HG03439 (cell line): Measurements from ENCODE around the gene ZDBF2.
"Not testable (repeated sequence)": the region's sequence is repeated elsewhere in the genome, so short reads cannot be mapped to it uniquely, and the experiment has no call there.

Source experiments
- ATAC-seq: cut with Tn5 transposase; IDR thresholded peaks from one replicate; pipeline ENCODE4 v1.9.1; 2021; ENCODE audit warnings: mild to moderate bottlenecking, moderate library complexity; ENCODE audit not compliant: unreplicated experiment

Gene ZDBF2

DNA sequence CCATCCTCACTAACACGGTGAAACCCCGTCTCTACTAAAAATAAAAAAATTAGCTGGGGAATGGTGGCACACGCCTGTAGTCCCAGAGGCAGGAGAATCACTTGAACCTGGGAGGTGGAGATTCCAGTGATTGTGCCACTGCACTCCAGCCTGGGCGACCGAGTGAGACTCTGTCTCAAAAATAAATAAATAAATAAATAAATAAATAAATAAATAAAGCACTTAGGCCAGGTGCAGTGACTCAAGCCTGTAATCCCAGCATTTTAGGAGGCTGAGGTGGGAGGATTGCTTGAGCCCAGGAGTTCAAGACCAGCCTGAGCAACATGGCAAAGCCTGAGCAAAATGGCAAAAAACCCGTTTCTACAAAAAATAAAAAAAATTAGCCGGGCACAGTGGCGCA is 15.8 kb upstream of the ZDBF2 start:
- not testable (repeated sequence) for ATAC-seq

DNA sequence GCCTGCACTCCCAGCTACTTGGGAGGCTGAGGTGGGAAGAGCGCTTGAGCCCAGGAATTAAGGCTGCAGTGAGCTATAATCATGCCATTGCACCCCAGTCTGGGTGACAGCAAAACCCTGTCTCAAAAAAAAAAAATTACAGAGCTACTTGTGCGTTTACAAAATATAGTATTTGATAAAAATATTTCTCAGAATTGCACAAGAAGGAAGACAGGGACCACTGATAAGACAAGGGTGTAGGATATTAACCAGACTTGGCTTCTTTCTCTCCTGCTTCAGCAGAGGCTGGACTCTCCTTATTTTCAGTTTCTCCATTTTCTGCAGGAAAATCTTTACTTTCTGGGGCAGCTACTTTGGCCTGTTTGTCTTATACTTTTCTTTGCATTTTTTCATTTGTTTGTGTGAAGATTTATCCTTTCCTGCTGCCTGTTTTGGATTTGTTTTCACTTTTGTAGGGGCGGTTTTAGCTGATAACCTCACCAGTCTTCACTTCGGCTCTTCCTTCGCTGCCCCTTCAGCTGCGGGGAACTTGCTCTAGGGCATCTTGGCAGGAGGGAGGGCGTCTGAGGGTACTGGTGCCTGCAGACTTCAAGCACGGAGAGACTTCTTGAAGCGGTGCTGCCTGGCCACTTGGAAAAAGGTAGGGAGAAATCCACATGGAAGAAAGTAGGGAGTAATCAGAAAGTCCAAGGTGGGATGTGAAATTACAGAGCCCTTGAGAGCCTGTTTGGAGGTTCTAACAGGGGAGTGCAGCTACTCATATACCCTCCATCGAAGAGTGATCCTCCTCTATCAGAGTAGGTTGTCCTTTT is 14.9 kb upstream of the ZDBF2 start:
- no peak for ATAC-seq

- ATAC-seq, result peak; percentile 84
These were observed 14.1 kb upstream of the ZDBF2 start for GRCh38 chr2:206260188-206261012.

DNA sequence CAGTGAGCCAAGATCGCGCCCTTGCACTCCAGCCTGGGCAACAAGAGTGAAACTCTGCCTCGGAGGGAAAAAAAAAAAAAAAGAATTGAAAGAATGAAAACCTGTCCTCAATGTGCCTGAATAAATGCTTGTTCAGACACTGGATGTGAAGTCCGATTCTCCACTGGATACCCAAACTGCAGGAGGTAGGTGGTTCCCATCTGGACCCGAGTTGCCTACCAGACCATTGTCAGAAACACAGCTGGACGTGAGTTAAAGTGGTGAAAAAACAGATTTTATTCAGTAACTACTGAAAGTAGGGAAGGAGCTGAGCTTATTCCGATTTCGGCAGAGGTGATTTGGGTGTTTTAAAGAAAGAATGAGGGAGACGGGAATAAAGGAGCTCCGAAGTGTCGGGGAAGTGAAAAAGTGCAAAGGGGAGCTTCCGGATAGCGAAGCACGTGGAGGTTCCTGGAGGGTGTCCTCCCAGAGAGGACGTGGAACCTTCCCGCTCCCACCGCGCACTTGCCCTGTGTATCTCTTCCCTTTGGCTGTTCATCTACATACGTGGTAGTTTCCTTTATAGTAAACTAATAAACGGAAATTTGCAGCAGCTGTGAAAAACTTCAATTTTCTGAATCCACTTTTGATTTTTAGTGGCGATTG is 10.4 kb upstream of the ZDBF2 start:
- ATAC-seq, result no peak

DNA sequence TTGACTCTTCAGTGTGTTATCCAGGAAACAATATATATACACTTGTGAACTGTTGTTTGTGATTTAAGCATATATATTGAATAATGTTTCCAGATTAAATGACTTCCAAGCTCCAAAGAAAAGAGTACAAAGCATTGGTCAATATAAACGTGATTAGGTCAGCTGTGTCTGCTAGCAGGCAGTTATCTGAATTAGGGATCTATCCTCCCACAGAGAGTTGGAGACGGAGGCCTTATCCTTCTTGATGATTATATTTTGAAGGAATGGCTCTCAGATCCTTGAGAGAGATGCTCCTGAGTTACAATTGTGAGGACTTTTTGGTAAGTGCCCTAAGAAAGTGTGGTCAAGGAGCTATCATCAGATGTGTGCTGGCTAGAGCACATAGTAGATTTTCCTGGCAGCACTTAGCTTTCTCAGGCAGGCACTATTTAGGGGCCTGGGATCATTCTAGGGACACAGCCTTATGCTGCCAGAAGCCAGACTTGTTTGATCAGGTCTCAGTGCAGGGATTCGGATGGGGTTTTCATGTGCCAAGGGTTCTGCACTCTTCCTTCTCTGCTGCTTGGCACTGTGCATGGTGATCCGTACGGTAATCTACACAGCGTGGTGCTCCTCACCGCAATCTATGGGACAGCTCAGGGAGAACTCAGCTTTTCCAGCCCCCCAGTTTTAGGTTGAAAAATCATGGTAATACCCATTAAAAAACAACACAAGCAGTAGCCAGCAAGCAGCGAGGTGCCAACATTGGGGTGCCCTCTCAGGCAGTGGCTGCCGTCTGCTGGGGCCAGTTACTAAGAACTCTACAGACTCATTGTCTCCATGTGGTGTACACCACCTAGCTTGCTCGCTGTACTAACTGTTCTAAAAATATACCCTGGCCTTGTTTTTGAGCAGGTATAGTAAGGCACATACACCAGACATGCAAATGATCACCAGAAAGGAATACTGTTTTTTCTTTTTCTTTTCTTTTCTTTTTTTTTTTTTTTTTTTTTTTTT is 8.0 kb upstream of the ZDBF2 start:
- no peak for ATAC-seq

DNA sequence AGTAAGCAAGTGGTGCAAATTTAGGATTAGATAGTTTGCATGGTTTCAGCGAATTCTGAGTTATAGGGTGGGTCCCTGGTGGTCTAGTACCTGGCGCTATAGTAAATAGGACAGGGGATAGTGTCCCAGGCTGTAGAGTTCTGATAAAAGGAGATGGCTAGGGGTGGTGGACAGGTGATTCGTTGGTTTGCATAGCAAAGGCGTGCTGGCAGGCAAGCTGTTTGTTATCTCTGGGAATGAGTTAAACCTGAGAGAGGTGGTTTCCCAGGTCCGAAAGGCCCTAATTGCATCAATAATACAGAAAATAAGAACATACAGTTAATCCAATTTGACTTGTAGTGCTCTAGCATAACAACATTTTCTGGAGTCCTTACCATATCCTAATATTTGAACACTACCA is 6.9 kb upstream of the ZDBF2 start:
- no peak for ATAC-seq

GRCh38 chr2:206271065-206271464 is 3.4 kb upstream of the ZDBF2 start:
- ATAC-seq, result no peak

- ATAC-seq, result no peak
These were observed 558 bp upstream of the ZDBF2 start for GRCh38 chr2:206273905-206274304.

GRCh38 chr2:206275312-206276055 is 1.0 kb downstream of the ZDBF2 start:
- ATAC-seq, result peak; percentile 29

- ATAC-seq, result no peak
These were observed 1.9 kb downstream of the ZDBF2 start for GRCh38 chr2:206276169-206276942.

- ATAC-seq, result no peak
These were observed 3.0 kb downstream of the ZDBF2 start for GRCh38 chr2:206277503-206277902.

DNA sequence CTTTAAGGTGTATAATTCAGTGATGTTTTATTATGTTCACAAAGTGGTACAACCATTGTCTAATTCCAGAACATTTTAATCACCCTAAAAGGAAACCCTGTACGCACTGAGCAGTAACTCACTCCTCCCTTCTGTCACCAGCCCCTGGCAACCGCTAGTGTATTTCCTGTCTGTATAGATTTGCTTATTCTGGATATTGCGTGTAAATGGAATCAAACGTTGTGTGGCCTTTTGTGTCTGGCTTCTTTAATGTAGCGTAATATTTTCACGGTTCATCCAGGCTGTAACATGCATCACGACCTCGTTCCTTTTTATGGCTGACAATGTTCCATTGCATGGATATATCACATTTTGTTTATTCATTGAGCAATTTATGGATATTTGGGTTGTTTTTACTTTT is 8.3 kb downstream of the ZDBF2 start:
- no peak for ATAC-seq

DNA sequence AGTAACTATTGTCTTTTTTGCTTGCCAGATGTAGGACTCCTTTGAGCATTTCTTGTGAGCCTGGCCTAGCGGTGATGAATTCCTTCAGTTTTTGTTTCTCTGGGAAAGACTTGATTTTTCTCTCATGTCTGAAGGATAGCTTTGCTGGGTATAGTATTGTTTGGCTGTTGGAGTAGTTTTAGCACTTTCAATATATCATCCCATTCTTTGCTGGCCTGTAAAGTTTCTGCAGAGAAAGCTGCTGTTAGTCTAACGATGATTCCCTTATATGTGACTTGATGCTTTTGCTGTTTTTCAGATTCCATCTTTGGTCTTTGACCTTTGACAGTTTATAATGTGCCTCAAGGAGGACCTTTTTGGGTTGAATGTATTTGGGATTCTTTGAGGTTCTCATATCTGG is 12.7 kb downstream of the ZDBF2 start:
- ATAC-seq, result no peak

- ATAC-seq, result no peak
These were observed 14.9 kb downstream of the ZDBF2 start for GRCh38 chr2:206289391-206289790.

DNA sequence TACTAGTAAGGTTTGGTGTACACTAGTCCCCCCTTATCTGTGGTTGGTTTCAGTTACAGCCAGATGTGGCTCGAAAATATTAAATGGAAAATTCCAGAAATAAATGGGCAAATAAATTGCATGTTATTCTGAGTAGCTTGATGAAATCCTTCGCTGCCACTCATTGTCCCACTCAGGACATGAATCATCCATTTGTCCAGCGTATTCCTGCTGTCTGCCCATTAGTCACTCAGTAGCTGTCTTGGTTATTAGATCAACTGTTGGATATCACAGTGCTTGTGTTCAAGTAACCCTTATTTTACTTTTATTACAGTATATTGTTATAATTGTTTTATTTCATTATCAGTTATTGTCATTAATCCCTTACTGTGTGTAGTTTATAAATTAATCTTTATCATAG is 21.7 kb downstream of the ZDBF2 start:
- no peak for ATAC-seq

GRCh38 chr2:206299608-206300007 is 25.1 kb downstream of the ZDBF2 start:
- not testable (repeated sequence) for ATAC-seq

GRCh38 chr2:206305523-206306245 is 31.2 kb downstream of the ZDBF2 start:
- no peak for ATAC-seq

DNA sequence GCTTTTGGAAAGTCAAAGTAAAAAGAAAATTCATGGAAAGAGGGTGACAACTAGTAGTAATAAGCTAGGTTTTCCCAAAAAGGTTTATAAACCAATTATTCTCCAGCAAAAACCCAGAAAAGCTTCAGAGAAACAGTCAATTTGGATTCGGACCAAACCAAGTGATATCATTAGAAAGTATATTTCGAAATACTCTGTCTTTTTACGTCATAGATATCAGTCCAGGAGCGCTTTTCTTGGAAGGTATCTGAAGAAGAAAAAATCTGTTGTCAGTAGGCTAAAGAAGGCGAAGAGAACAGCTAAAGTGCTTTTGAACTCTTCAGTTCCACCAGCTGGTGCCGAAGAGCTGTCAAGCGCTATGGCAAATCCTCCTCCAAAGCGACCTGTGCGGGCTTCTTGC is 36.6 kb downstream of the ZDBF2 start:
- no peak for ATAC-seq
